HG03571 (cell line): ENCODE data around the gene GPR50.

Source experiments
- ATAC-seq: cut with Tn5 transposase; IDR thresholded peaks from one replicate; pipeline ENCODE4 v1.9.1; 2021; ENCODE audit not compliant: unreplicated experiment

GPR50 gene

GRCh38 chrX:151176231-151176750, at the start of gene GPR50:
GPR50 (plus strand) TSS chrX:151176584; CDS start chrX:151176722, 138 bp downstream.
- no peak for ATAC-seq

- ATAC-seq = no peak
These were observed 43.9 kb upstream of the GPR50 start for GRCh38 chrX:151132531-151132930.

- ATAC-seq = no peak
These were observed 24.6 kb upstream of the GPR50 start for GRCh38 chrX:151151665-151152267.

- ATAC-seq = no peak
These were observed 23.3 kb upstream of the GPR50 start for GRCh38 chrX:151153086-151153485.

GRCh38 chrX:151153667-151154066, 22.7 kb upstream of the GPR50 start:
- ATAC-seq = no peak

- ATAC-seq = no peak
These were observed 21.1 kb upstream of the GPR50 start for GRCh38 chrX:151155234-151155633.

GRCh38 chrX:151161690-151162089, 14.7 kb upstream of the GPR50 start:
- no peak for ATAC-seq

GRCh38 chrX:151167791-151168345, 8.5 kb upstream of the GPR50 start:
- no peak for ATAC-seq

- ATAC-seq = no peak
These were observed 6.6 kb upstream of the GPR50 start for GRCh38 chrX:151169783-151170182.

- no peak for ATAC-seq
These were observed 1.7 kb upstream of the GPR50 start for GRCh38 chrX:151174581-151175282.

GRCh38 chrX:151175283-151176062, 911 bp upstream of the GPR50 start:
- no peak for ATAC-seq

GRCh38 chrX:151177141-151178027, 1.0 kb downstream of the GPR50 start:
- no peak for ATAC-seq

GRCh38 chrX:151178746-151179145, 2.4 kb downstream of the GPR50 start:
- no peak for ATAC-seq

GRCh38 chrX:151180400-151180799, 4.0 kb downstream of the GPR50 start:
- ATAC-seq = no peak

- no peak for ATAC-seq
These were observed 4.7 kb downstream of the GPR50 start for GRCh38 chrX:151181088-151181487.

- ATAC-seq = no peak
These were observed 6.9 kb downstream of the GPR50 start for GRCh38 chrX:151183233-151183753.

- no peak for ATAC-seq
These were observed 7.7 kb downstream of the GPR50 start for GRCh38 chrX:151183912-151184565.

- ATAC-seq = no peak
These were observed 8.3 kb downstream of the GPR50 start for GRCh38 chrX:151184705-151185104.

GRCh38 chrX:151206871-151207270, 30.5 kb downstream of the GPR50 start:
- no peak for ATAC-seq

GRCh38 chrX:151225843-151226242, 49.5 kb downstream of the GPR50 start:
- ATAC-seq = no peak
